ENCODE results near the gene PDK2. TPM values are rescaled to one million over a fixed set of nuclear protein-coding genes. Genes with fewer than 3 reads are reported as not detected.

PDK2 gene
- total and polyA plus RNA-seq, 9 of the 15 experiments (the other 6 are each of a cell fraction or from before 2014, with no cell fraction given): 0.03 to 2.5 (median 1.4) TPM

Other genes with a start within 250 kb of the PDK2 start
Only the 7 nearest of the 9 such genes appear.
- gene DLX4, start 126.2 kb upstream of the PDK2 start, total RNA-seq (2014; rRNA removed): 0.32 and 0.41 TPM in 2 replicates
- gene DLX4, start 126.2 kb upstream of the PDK2 start, total RNA-seq (2014; rRNA removed; fragmentation: Illumina TruSeq; extraction: Trizol): 0.25 and 0.32 TPM in 2 replicates
- gene DLX4, start 126.2 kb upstream of the PDK2 start, total RNA-seq (2015; rRNA removed; fragmentation: Illumina TruSeq; extraction: Trizol): 0.58 and 0.83 TPM in 2 replicates
- gene DLX4, start 126.2 kb upstream of the PDK2 start, total RNA-seq (2021): 1.7 TPM in 2 replicates
- gene DLX4, start 126.2 kb upstream of the PDK2 start, polyA plus RNA-seq (2011; rRNA removed): 1.6 and 2.2 TPM in 2 replicates
- gene DLX4, start 126.2 kb upstream of the PDK2 start, polyA plus RNA-seq (2014; fragmentation: Illumina TruSeq; extraction: Trizol): 0.96 and 1.1 TPM in 2 replicates
- under 1 TPM; 0.15 to 0.39 TPM for gene DLX4, start 126.2 kb upstream of the PDK2 start, polyA plus RNA-seq (2014; fragmentation: Nextera tagmentation; extraction: Ambion mirVana)
- gene DLX4, start 126.2 kb upstream of the PDK2 start, polyA plus RNA-seq (2014; rRNA removed): 0.58 and 1.2 TPM in 2 replicates
- gene DLX3, start 100.1 kb upstream of the PDK2 start, total RNA-seq (2014; rRNA removed): not detected in 2 replicates
- not detected in 2 replicates for gene DLX3, start 100.1 kb upstream of the PDK2 start, total RNA-seq (2014; rRNA removed; fragmentation: Illumina TruSeq; extraction: Trizol)
- gene DLX3, start 100.1 kb upstream of the PDK2 start, total RNA-seq (2015; rRNA removed; fragmentation: Illumina TruSeq; extraction: Trizol): not detected in 2 replicates
- gene DLX3, start 100.1 kb upstream of the PDK2 start, total RNA-seq (2021): not detected in 2 replicates
- not detected in 2 replicates for gene DLX3, start 100.1 kb upstream of the PDK2 start, polyA plus RNA-seq (2011; rRNA removed)
- gene DLX3, start 100.1 kb upstream of the PDK2 start, polyA plus RNA-seq (2014; fragmentation: Illumina TruSeq; extraction: Trizol): not detected in 2 replicates
- not detected for gene DLX3, start 100.1 kb upstream of the PDK2 start, polyA plus RNA-seq (2014; fragmentation: Nextera tagmentation; extraction: Ambion mirVana)
- not detected in 2 replicates for gene DLX3, start 100.1 kb upstream of the PDK2 start, polyA plus RNA-seq (2014; rRNA removed)
- gene ITGA3, start 39.2 kb upstream of the PDK2 start, total RNA-seq (2014; rRNA removed): 0.05 and 0.20 TPM in 2 replicates
- gene ITGA3, start 39.2 kb upstream of the PDK2 start, total RNA-seq (2014; rRNA removed; fragmentation: Illumina TruSeq; extraction: Trizol): 0.10 and 0.33 TPM in 2 replicates
- gene ITGA3, start 39.2 kb upstream of the PDK2 start, total RNA-seq (2015; rRNA removed; fragmentation: Illumina TruSeq; extraction: Trizol): 0.11 and 0.14 TPM in 2 replicates
- 0.75 and 1.3 TPM in 2 replicates for gene ITGA3, start 39.2 kb upstream of the PDK2 start, total RNA-seq (2021)
- 0.15 and 0.16 TPM in 2 replicates for gene ITGA3, start 39.2 kb upstream of the PDK2 start, polyA plus RNA-seq (2011; rRNA removed)
- 0.13 and 0.24 TPM in 2 replicates for gene ITGA3, start 39.2 kb upstream of the PDK2 start, polyA plus RNA-seq (2014; fragmentation: Illumina TruSeq; extraction: Trizol)
- gene ITGA3, start 39.2 kb upstream of the PDK2 start, polyA plus RNA-seq (2014; fragmentation: Nextera tagmentation; extraction: Ambion mirVana): not detected
- 0.03 TPM in 2 replicates for gene ITGA3, start 39.2 kb upstream of the PDK2 start, polyA plus RNA-seq (2014; rRNA removed)
- not detected in 2 replicates for gene SAMD14, start 34.8 kb downstream of the PDK2 start, total RNA-seq (2014; rRNA removed)
- gene SAMD14, start 34.8 kb downstream of the PDK2 start, total RNA-seq (2014; rRNA removed; fragmentation: Illumina TruSeq; extraction: Trizol): not detected in 2 replicates
- gene SAMD14, start 34.8 kb downstream of the PDK2 start, total RNA-seq (2015; rRNA removed; fragmentation: Illumina TruSeq; extraction: Trizol): not detected in 2 replicates
- gene SAMD14, start 34.8 kb downstream of the PDK2 start, total RNA-seq (2021): 0.07 TPM in 1 of 2 replicates, not detected in the other
- gene SAMD14, start 34.8 kb downstream of the PDK2 start, polyA plus RNA-seq (2011; rRNA removed): 0.14 TPM in 1 of 2 replicates, not detected in the other
- gene SAMD14, start 34.8 kb downstream of the PDK2 start, polyA plus RNA-seq (2014; fragmentation: Illumina TruSeq; extraction: Trizol): 0.04 TPM in 1 of 2 replicates, not detected in the other
- not detected for gene SAMD14, start 34.8 kb downstream of the PDK2 start, polyA plus RNA-seq (2014; fragmentation: Nextera tagmentation; extraction: Ambion mirVana)
- gene SAMD14, start 34.8 kb downstream of the PDK2 start, polyA plus RNA-seq (2014; rRNA removed): 0.11 TPM in 1 of 2 replicates, not detected in the other
- gene PPP1R9B, start 55.3 kb downstream of the PDK2 start, total RNA-seq (2014; rRNA removed): 45.5 and 52.9 TPM in 2 replicates
- 9.9 and 14.5 TPM in 2 replicates for gene PPP1R9B, start 55.3 kb downstream of the PDK2 start, total RNA-seq (2014; rRNA removed; fragmentation: Illumina TruSeq; extraction: Trizol)
- gene PPP1R9B, start 55.3 kb downstream of the PDK2 start, total RNA-seq (2015; rRNA removed; fragmentation: Illumina TruSeq; extraction: Trizol): 28.6 and 29.0 TPM in 2 replicates
- 56.6 and 63.5 TPM in 2 replicates for gene PPP1R9B, start 55.3 kb downstream of the PDK2 start, total RNA-seq (2021)
- gene PPP1R9B, start 55.3 kb downstream of the PDK2 start, polyA plus RNA-seq (2011; rRNA removed): 11.6 and 12.7 TPM in 2 replicates
- 24.7 and 25.5 TPM in 2 replicates for gene PPP1R9B, start 55.3 kb downstream of the PDK2 start, polyA plus RNA-seq (2014; fragmentation: Illumina TruSeq; extraction: Trizol)
- gene PPP1R9B, start 55.3 kb downstream of the PDK2 start, polyA plus RNA-seq (2014; fragmentation: Nextera tagmentation; extraction: Ambion mirVana): under 1 TPM; 0.10 to 0.13 TPM
- 34.2 and 35.7 TPM in 2 replicates for gene PPP1R9B, start 55.3 kb downstream of the PDK2 start, polyA plus RNA-seq (2014; rRNA removed)
- gene SGCA, start 70.7 kb downstream of the PDK2 start, total RNA-seq (2014; rRNA removed): not detected in 2 replicates
- not detected in 2 replicates for gene SGCA, start 70.7 kb downstream of the PDK2 start, total RNA-seq (2014; rRNA removed; fragmentation: Illumina TruSeq; extraction: Trizol)
- gene SGCA, start 70.7 kb downstream of the PDK2 start, total RNA-seq (2015; rRNA removed; fragmentation: Illumina TruSeq; extraction: Trizol): not detected in 2 replicates
- gene SGCA, start 70.7 kb downstream of the PDK2 start, total RNA-seq (2021): not detected in 2 replicates
- gene SGCA, start 70.7 kb downstream of the PDK2 start, polyA plus RNA-seq (2011; rRNA removed): not detected in 2 replicates
- gene SGCA, start 70.7 kb downstream of the PDK2 start, polyA plus RNA-seq (2014; fragmentation: Illumina TruSeq; extraction: Trizol): not detected in 2 replicates
- gene SGCA, start 70.7 kb downstream of the PDK2 start, polyA plus RNA-seq (2014; fragmentation: Nextera tagmentation; extraction: Ambion mirVana): not detected
- not detected in 2 replicates for gene SGCA, start 70.7 kb downstream of the PDK2 start, polyA plus RNA-seq (2014; rRNA removed)
- 0.86 and 0.91 TPM in 2 replicates for gene COL1A1, start 106.3 kb downstream of the PDK2 start, total RNA-seq (2014; rRNA removed)
- 0.15 TPM in 1 of 2 replicates, not detected in the other for gene COL1A1, start 106.3 kb downstream of the PDK2 start, total RNA-seq (2014; rRNA removed; fragmentation: Illumina TruSeq; extraction: Trizol)
- 0.08 and 0.18 TPM in 2 replicates for gene COL1A1, start 106.3 kb downstream of the PDK2 start, total RNA-seq (2015; rRNA removed; fragmentation: Illumina TruSeq; extraction: Trizol)
- 2.8 and 3.4 TPM in 2 replicates for gene COL1A1, start 106.3 kb downstream of the PDK2 start, total RNA-seq (2021)
- 0.11 and 0.20 TPM in 2 replicates for gene COL1A1, start 106.3 kb downstream of the PDK2 start, polyA plus RNA-seq (2011; rRNA removed)
- gene COL1A1, start 106.3 kb downstream of the PDK2 start, polyA plus RNA-seq (2014; fragmentation: Illumina TruSeq; extraction: Trizol): 0.64 and 0.91 TPM in 2 replicates
- under 1 TPM; 0.04 to 0.06 TPM for gene COL1A1, start 106.3 kb downstream of the PDK2 start, polyA plus RNA-seq (2014; fragmentation: Nextera tagmentation; extraction: Ambion mirVana)
- 0.86 and 0.95 TPM in 2 replicates for gene COL1A1, start 106.3 kb downstream of the PDK2 start, polyA plus RNA-seq (2014; rRNA removed)

Data from K562 (cell line).